ENCODE data around the gene AMELX. TPM values are rescaled to one million over a fixed set of nuclear protein-coding genes. Genes with fewer than 3 reads are reported as not detected.

Gene AMELX
- total RNA-seq, 1 experiment from 2014 or later: not detected

DNA sequence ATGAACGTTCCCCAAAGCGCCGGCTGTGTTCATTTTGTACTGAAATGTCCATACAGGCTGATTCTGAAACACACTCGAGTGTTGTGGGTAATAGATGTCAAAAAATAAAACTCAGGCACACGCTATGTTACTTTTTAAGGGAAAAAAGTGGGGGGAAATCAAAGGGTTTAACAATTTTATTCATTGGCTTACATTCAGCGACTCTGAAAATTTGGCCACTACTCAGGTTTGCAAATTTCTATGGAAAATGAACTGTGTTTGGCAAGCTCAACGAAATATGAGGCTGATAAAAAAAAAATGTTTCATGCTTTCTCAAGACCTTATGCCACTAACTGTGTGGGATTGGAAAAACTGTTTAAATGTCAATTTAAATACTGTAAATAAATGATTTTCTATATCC is 18.5 kb downstream of the AMELX start:
- CTCF ChIA-PET: no interaction called here
- TF ChIP-seq, protein P1, sequence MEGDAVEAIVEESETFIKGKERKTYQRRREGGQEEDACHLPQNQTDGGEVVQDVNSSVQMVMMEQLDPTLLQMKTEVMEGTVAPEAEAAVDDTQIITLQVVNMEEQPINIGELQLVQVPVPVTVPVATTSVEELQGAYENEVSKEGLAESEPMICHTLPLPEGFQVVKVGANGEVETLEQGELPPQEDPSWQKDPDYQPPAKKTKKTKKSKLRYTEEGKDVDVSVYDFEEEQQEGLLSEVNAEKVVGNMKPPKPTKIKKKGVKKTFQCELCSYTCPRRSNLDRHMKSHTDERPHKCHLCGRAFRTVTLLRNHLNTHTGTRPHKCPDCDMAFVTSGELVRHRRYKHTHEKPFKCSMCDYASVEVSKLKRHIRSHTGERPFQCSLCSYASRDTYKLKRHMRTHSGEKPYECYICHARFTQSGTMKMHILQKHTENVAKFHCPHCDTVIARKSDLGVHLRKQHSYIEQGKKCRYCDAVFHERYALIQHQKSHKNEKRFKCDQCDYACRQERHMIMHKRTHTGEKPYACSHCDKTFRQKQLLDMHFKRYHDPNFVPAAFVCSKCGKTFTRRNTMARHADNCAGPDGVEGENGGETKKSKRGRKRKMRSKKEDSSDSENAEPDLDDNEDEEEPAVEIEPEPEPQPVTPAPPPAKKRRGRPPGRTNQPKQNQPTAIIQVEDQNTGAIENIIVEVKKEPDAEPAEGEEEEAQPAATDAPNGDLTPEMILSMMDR (conservative IDR thresholded peaks at IDR 0.05; ENCODE audit: low read depth, low read length): no peak
- no peak for TF ChIP-seq EZH2 (IDR thresholded peaks at IDR 0.05; ENCODE audit: borderline replicate concordance, low read depth, low read length, poor library complexity, severe bottlenecking)
- Histone ChIP-seq H3K9me3 (ENCODE audit: low read depth, low read length, poor library complexity, severe bottlenecking) (no peaks in the 10 kb centered on the region), H3K4me1 (ENCODE audit: insufficient read depth, low read length, poor library complexity, severe bottlenecking) (no peaks in the 10 kb centered on the region), H3K27ac (ENCODE audit: low read depth, low read length, poor library complexity, severe bottlenecking) (no peak overlapping the region), H3K36me3 (ENCODE audit: insufficient read depth, low read length, poor library complexity, severe bottlenecking) (no peaks in the 10 kb centered on the region), H3K4me3 (ENCODE audit: low read depth, low read length, poor library complexity, severe bottlenecking) (no peak overlapping the region), H3K27me3 (replicated peaks; ENCODE audit: insufficient read depth, low read depth, low read length, poor library complexity) (peaks cover 34% of the 10 kb centered on the region)
- no peak for DNase-seq (ENCODE audit: low spot score)
- intact Hi-C loops (cut with micrococcal nuclease; ENCODE audit: unreplicated experiment): no loop called here
- no TSS peak for BruUV-seq (replicated peaks)
- POLR2A ChIA-PET (ENCODE audit: low non-redundant PET): no interaction called here

DNA sequence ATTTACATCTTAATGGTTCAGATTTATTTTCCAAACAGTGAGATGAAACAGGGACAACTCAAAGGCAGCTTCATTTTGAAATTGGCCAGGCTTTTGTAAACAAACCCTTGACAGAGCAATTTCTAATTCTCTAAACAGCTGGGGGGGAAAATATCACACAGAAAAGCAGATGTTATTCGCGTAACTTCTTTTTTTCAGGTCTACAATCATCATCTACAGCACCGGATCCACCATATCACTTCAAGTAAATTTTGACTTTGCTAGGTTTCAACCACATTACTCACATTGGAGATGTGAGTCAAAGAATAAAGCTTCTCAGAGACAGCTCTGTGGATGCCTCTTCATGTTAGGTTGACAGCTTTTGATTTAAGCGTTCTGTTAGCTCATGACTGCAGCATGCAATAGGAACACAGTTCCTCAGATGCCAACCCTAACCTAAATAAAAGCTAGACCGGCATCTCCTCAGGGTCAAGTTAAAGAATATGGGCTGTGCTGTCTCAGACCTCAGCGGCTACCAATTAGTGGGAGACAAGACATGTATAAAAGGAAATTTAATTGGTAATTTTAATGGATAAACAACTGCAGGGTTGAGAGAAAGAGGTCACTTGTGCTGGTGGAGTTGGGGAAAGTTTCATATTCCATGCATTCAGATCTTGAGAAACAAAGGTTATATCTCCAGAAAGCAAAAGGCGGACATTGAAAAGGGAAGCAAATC is 26.8 kb downstream of the AMELX start:
- no peaks in the 10 kb centered on the region for H3K4me1 ChIP-seq (ENCODE audit: insufficient read depth, low read length, poor library complexity, severe bottlenecking)
- BruUV-seq (replicated peaks): no TSS peak
- ChIA-PET CTCF (no interaction called here), POLR2A (ENCODE audit: low non-redundant PET) (no interaction called here)
- H3K4me3 ChIP-seq (ENCODE audit: low read depth, low read length, poor library complexity, severe bottlenecking): no peak overlapping the region
- TF ChIP-seq, protein P1 (conservative IDR thresholded peaks at IDR 0.05; ENCODE audit: low read depth, low read length): no peak
- no peak for TF ChIP-seq EZH2 (IDR thresholded peaks at IDR 0.05; ENCODE audit: borderline replicate concordance, low read depth, low read length, poor library complexity, severe bottlenecking)
- DNase-seq (ENCODE audit: low spot score): no peak
- intact Hi-C loops (cut with micrococcal nuclease; ENCODE audit: unreplicated experiment): no loop called here
- no peak overlapping the region for H3K27ac ChIP-seq (ENCODE audit: low read depth, low read length, poor library complexity, severe bottlenecking)
- peaks cover 4% of the 10 kb centered on the region for H3K27me3 ChIP-seq (replicated peaks; ENCODE audit: insufficient read depth, low read depth, low read length, poor library complexity)
- no peaks in the 10 kb centered on the region for H3K9me3 ChIP-seq (ENCODE audit: low read depth, low read length, poor library complexity, severe bottlenecking)
- H3K36me3 ChIP-seq (ENCODE audit: insufficient read depth, low read length, poor library complexity, severe bottlenecking): no peaks in the 10 kb centered on the region

DNA sequence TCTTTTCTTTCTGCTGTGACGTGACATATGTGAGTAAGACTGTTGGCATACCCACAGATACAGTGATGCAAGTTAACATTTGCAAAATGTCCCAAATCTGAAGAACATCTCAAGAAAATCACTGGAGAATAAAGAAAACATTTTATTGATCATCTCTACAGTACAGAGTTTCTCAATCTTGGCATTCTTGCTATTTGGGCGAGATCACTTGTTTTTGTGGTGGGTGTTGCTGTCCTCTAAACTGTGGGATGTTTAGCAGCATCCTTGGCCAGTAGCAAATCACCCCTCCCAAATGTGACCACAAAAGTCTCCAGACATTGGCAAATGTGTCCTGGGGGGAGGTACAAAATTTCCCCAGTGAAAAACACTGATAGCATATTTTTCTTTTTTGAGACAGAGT is 28.8 kb downstream of the AMELX start:
- BruUV-seq (replicated peaks): no TSS peak
- H3K27me3 ChIP-seq (replicated peaks; ENCODE audit: insufficient read depth, low read depth, low read length, poor library complexity): peaks cover 4% of the 10 kb centered on the region
- H3K9me3 ChIP-seq (ENCODE audit: low read depth, low read length, poor library complexity, severe bottlenecking): no peaks in the 10 kb centered on the region
- no peaks in the 10 kb centered on the region for H3K4me1 ChIP-seq (ENCODE audit: insufficient read depth, low read length, poor library complexity, severe bottlenecking)
- TF ChIP-seq, protein P1 (conservative IDR thresholded peaks at IDR 0.05; ENCODE audit: low read depth, low read length): no peak
- no peak for TF ChIP-seq EZH2 (IDR thresholded peaks at IDR 0.05; ENCODE audit: borderline replicate concordance, low read depth, low read length, poor library complexity, severe bottlenecking)
- no peak overlapping the region for H3K27ac ChIP-seq (ENCODE audit: low read depth, low read length, poor library complexity, severe bottlenecking)
- H3K4me3 ChIP-seq (ENCODE audit: low read depth, low read length, poor library complexity, severe bottlenecking): no peak overlapping the region
- DNase-seq (ENCODE audit: low spot score): no peak
- H3K36me3 ChIP-seq (ENCODE audit: insufficient read depth, low read length, poor library complexity, severe bottlenecking): no peaks in the 10 kb centered on the region
- ChIA-PET POLR2A (ENCODE audit: low non-redundant PET) (no interaction called here), CTCF (no interaction called here)
- intact Hi-C loops (cut with micrococcal nuclease; ENCODE audit: unreplicated experiment): no loop called here

Data from A673 (cell line).